G401.6 (cell line): ENCODE measurements around the gene PRR12.

ENCODE experiments used
- FAIRE-seq: peaks from 2 replicates; lab custom pipeline; 2012; peaks lifted over from hg19 to GRCh38; lab: Jason Lieb, UNC

The PRR12 gene

GRCh38 chr19:49566302-49566701, 24.7 kb upstream of the PRR12 start:
- no peak for FAIRE-seq

- no peak for FAIRE-seq
Measured at GRCh38 chr19:49567861-49568441, 23.0 kb upstream of the PRR12 start.

GRCh38 chr19:49570138-49570856, 20.7 kb upstream of the PRR12 start:
- peak; percentile 95 for FAIRE-seq

GRCh38 chr19:49570997-49571676, 19.8 kb upstream of the PRR12 start:
- no peak for FAIRE-seq

GRCh38 chr19:49573009-49573408, 18.0 kb upstream of the PRR12 start:
- FAIRE-seq, result no peak

- FAIRE-seq, result no peak
Measured at GRCh38 chr19:49573425-49573824, 17.6 kb upstream of the PRR12 start.

- no peak for FAIRE-seq
Measured at GRCh38 chr19:49574206-49574755, 16.7 kb upstream of the PRR12 start.

GRCh38 chr19:49579193-49579592, 11.8 kb upstream of the PRR12 start:
- FAIRE-seq, result no peak

GRCh38 chr19:49579947-49580263, 11.1 kb upstream of the PRR12 start:
- no peak for FAIRE-seq

- peak; percentile 90 for FAIRE-seq
Measured at GRCh38 chr19:49580264-49581006, 10.5 kb upstream of the PRR12 start, which contains the start of gene NOSIP. TSS of gene NOSIP (minus strand) at chr19:49580556. CDS start at chr19:49560691, 19,865 bp downstream.

- no peak for FAIRE-seq
Measured at GRCh38 chr19:49581007-49581508, 9.9 kb upstream of the PRR12 start, which contains the start of gene PRRG2. TSS of gene PRRG2 (plus strand) at chr19:49581316. CDS start at chr19:49583220, 1,904 bp downstream.

- no peak for FAIRE-seq
Measured at GRCh38 chr19:49583239-49583638, 7.7 kb upstream of the PRR12 start.

GRCh38 chr19:49585023-49585422, 6.0 kb upstream of the PRR12 start:
- no peak for FAIRE-seq

GRCh38 chr19:49587227-49587626, 3.8 kb upstream of the PRR12 start:
- no peak for FAIRE-seq

GRCh38 chr19:49588365-49589122, 2.4 kb upstream of the PRR12 start:
- FAIRE-seq, result no peak

- no peak for FAIRE-seq
Measured at GRCh38 chr19:49589502-49589905, 1.5 kb upstream of the PRR12 start.

- peak; percentile 97 for FAIRE-seq
Measured at GRCh38 chr19:49590071-49590970, 661 bp upstream of the PRR12 start.

- no peak for FAIRE-seq
Measured at GRCh38 chr19:49591731-49592485, 926 bp downstream of the PRR12 start.

GRCh38 chr19:49592486-49593232, 1.7 kb downstream of the PRR12 start:
- no peak for FAIRE-seq
